HG03196 (cell line): ENCODE results near the gene ZNF576.
"Not testable (repeated sequence)": the region's sequence is repeated elsewhere in the genome, so short reads cannot be mapped to it uniquely, and the experiment has no call there.

Experiments
- ATAC-seq: cut with Tn5 transposase; IDR thresholded peaks from one replicate; pipeline ENCODE4 v1.9.1; 2021; ENCODE audit not compliant: unreplicated experiment

ZNF576 gene

GRCh38 chr19:43595999-43596841 lies at the start of gene ZNF576, which contains the start of gene IRGQ:
TSS of gene ZNF576 (plus strand) at chr19:43596595. CDS start at chr19:43597109, 514 bp downstream.
TSS of gene IRGQ (minus strand) at chr19:43596134. CDS start at chr19:43595338, 796 bp downstream.
- ATAC-seq = peak; percentile 71

- not testable (repeated sequence) for ATAC-seq
These were observed 48.5 kb upstream of the ZNF576 start for GRCh38 chr19:43547926-43548325.

GRCh38 chr19:43548706-43549105 lies 47.7 kb upstream of the ZNF576 start:
- no peak for ATAC-seq

GRCh38 chr19:43551399-43552197 lies 44.8 kb upstream of the ZNF576 start:
- no peak for ATAC-seq

GRCh38 chr19:43552198-43552450 lies 44.3 kb upstream of the ZNF576 start:
- ATAC-seq = no peak

DNA sequence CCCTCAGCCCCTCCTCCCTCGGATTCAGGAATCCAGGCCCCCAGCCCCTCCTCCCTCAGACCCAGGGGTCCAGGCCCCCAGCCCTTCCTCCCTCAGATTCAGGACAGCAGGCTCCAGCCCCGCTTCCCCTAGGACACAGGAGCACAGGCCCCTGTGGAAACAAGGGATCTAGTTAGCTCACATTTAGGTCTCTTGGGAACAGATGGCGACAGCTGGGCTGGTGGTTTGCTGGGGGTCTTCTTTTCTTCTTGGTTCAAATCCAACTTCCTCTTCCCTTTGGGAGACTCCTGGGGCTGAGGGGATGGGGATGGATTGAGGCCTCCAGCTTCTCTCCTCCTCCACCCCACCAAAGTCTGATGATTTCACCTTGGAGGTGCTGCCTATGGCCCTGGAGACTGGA lies 43.8 kb upstream of the ZNF576 start:
- no peak for ATAC-seq

GRCh38 chr19:43553656-43554055 lies 42.7 kb upstream of the ZNF576 start:
- no peak for ATAC-seq

- no peak for ATAC-seq
These were observed 42.0 kb upstream of the ZNF576 start for GRCh38 chr19:43554317-43554895.

- no peak for ATAC-seq
These were observed 41.1 kb upstream of the ZNF576 start for GRCh38 chr19:43555185-43555770.

DNA sequence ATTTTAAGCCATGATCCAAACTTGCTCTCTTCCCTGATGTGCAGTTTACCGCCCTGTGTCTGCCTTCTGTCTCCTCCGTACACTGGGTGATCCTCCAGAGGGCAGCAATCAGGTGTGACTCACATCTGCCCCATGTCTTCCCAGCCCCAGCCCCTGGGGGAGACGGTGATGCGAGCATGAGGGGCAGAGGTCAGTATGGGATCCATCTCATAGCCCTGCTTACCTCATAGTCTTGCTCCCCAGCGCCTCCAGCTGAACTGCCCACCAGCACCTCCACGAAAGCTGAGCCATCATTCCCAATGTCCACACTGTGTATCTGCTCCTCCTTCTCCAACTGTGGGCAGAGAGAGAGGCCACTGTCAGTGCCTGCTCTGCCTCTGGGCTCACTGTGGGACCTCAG lies 35.7 kb upstream of the ZNF576 start:
- no peak for ATAC-seq

DNA sequence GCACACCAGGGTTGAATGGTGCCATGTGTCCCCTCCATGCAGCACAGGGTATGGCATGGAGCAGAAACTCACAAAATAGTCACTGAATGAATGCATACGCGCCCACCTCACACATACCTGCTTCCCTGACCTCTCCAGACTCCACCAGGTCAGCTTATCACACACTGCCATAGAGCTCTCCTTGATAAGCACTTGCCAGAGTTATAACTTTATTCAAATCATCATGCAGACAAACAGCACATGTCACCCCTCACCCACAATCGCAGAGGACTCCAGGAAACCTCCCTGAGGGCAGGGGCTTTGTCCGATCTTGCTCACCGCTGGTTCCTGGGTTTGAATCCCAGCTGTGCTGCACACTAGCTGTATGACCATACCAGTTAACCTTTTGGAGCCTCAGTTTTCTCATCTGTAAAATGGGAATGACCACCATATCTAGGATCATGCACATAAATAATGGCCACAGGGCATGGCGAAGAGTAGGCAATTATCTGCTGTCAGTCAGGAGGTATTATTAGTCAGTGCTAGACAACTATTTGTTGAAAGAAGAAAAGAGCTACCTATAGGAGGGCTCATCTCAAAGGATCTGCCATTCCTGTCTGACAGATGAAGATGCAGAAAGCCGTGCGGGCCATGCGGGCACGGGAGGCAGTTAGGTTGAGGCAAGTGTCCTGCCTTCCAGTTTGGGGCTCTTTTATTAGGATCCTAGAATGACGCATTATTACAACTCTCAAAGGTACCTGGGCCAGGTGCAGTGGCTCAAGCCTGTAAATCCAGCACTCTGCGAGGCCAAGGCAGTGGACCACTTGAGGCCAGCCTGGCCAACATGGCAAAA lies 35.0 kb upstream of the ZNF576 start:
- ATAC-seq = no peak

DNA sequence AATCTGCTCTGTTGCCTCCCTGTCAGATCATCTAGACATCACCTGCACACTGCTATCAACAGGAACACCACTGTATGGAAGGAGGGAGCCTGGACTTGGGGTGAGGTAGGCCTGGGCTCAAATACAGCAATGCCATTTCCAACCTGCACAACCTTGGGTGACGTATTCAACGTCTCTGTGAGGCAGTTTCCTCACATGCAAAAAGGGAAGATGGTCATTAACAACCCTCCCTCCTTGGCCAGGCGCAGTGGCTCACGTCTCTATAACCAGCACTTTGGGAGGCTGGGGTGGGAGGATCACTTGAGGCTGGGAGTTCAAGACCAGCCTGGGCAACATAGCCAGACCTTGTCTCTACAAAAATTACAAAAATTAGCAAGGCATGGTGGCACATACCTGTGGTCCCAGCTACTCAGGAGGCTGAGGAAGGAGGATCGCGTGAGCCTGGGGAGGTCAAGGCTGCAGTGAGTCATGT lies 34.1 kb upstream of the ZNF576 start:
- ATAC-seq = no peak

GRCh38 chr19:43562698-43563241 lies 33.6 kb upstream of the ZNF576 start:
- peak; percentile 71 for ATAC-seq

- no peak for ATAC-seq
These were observed 32.5 kb upstream of the ZNF576 start for GRCh38 chr19:43563816-43564457.

DNA sequence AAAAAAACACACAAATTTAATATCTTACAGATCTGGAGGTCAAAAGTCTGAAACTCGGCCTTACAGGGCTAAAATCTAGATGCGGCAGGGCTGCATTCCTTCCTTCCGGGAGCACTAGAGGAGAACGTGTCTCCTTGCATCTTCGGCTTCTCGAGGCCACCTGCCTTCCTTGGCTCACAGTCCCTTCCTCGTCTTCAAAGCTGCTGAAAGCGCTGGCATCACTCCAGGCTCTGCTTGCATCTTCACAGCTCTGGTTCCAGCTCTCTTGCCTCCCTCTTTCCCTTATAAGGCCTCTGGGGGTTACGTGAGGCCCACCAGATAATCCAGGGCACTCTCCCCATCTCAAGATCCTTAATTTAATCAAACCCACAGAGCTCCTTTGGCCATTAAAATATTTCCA lies 31.6 kb upstream of the ZNF576 start:
- no peak for ATAC-seq

DNA sequence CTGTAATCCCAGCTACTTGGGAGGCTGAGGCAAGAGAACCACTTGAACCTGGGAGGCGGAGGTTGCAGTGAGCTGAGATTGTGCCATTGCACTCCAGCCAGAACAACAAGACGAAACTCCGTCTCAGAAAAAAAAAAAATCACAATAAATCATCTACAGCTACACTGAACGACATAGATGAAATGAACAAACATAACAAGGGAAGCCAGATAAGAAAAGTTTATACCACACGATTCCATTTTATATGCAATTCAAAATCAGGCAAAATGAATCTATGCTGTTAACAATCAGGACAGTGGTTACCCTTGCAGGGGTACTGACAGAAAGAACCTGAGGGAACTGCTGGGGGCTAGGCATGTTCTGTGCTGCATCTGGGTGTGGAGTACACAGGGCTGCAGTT lies 26.7 kb upstream of the ZNF576 start:
- no peak for ATAC-seq

- ATAC-seq = no peak
These were observed 26.1 kb upstream of the ZNF576 start for GRCh38 chr19:43570174-43570791.

DNA sequence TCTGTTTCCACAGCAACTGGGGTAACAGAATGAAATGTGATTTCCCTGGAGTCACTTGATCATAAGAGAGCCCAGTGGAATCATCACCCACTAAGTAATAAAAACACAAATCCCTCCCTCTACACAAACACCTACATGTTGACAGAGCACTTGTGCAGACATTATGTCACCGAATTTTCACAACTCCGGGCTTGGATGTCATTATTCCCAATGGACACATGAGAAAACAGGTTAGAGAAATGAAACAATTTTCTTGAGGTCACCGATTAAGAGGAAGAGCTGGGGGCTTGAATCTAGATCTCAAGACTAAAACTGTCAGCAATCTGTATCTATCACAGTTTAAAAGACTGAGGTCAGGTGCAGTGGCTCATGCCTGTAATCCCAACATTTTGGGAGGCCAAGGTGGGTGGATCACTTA lies 24.2 kb upstream of the ZNF576 start:
- no peak for ATAC-seq

DNA sequence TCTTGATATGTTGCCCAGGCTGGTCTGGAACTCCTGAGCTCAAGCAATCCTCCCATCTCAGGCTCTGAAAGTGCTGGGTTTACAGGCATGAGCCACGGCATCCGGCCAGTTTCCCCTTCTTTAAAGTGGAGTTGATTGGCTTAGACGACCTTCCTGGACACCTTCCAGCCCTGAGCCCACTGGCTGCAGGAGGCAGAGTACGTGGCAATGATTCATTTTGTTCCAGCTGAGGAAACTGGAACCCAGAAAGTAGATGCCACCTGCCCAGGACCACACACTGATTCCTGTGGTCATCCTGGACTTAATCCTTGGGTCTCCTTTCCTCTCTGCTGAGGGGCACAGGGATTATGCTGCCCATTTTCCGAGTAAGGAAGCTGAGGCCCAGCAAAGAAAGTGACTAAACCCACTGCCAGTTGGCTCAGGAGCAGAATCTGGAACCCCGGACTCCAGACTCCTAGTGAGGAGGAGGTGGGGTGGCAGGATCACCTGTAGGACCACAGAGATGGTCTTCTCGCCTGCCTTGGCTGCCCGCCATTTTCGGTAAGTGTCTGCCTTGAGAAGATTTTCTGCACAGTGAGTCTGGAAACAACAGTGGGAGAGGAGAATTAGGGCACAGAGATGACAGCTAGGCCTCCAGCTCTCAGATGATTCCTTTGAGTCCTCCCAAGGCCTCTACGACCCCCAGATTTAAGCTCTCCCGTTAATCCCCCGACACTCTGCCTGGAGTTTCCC lies 21.8 kb upstream of the ZNF576 start:
- ATAC-seq = no peak
